AG10803 (cell line): ENCODE data around the gene BMP5.

ENCODE experiments used
- DNase-seq: peaks from one replicate; pipeline ENCODE4 v3.0.0; 2010; ENCODE audit warnings: low read depth
- H3K4me3 ChIP-seq: 2 replicates; pipeline ENCODE4 v1.5.1; 2011; ENCODE audit warnings: mild to moderate bottlenecking, low read length, control low read depth
- TF ChIP-seq, protein P1 (sequence below): conservative IDR thresholded peaks from 2 replicates; pipeline ENCODE4 v1.5.1; 2011; ENCODE audit warnings: mild to moderate bottlenecking, low read length, control low read depth, inconsistent platforms

The BMP5 gene

DNA sequence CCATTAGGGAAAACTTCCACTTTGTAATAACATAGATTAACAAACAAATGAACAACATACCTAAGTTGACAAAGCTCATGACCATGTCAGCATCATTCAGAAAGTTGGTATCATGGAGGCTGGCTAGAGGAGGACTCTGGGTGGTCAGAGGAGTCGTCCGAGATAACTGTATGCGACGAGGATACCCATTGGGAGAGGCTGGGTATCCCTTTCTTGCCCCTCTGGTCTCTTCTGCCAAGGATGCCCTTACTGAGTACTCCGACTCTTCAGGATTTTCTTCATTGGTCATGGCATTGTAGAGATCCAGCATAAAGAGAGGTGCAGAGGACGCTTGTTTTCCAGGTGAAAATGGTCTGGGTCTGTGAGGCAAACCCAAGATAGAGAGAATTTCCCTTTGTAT, 1.1 kb downstream of the BMP5 start:
- TF ChIP-seq, protein P1, sequence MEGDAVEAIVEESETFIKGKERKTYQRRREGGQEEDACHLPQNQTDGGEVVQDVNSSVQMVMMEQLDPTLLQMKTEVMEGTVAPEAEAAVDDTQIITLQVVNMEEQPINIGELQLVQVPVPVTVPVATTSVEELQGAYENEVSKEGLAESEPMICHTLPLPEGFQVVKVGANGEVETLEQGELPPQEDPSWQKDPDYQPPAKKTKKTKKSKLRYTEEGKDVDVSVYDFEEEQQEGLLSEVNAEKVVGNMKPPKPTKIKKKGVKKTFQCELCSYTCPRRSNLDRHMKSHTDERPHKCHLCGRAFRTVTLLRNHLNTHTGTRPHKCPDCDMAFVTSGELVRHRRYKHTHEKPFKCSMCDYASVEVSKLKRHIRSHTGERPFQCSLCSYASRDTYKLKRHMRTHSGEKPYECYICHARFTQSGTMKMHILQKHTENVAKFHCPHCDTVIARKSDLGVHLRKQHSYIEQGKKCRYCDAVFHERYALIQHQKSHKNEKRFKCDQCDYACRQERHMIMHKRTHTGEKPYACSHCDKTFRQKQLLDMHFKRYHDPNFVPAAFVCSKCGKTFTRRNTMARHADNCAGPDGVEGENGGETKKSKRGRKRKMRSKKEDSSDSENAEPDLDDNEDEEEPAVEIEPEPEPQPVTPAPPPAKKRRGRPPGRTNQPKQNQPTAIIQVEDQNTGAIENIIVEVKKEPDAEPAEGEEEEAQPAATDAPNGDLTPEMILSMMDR = no peak
- H3K4me3 ChIP-seq = no peak overlapping the region
- no peak for DNase-seq

DNA sequence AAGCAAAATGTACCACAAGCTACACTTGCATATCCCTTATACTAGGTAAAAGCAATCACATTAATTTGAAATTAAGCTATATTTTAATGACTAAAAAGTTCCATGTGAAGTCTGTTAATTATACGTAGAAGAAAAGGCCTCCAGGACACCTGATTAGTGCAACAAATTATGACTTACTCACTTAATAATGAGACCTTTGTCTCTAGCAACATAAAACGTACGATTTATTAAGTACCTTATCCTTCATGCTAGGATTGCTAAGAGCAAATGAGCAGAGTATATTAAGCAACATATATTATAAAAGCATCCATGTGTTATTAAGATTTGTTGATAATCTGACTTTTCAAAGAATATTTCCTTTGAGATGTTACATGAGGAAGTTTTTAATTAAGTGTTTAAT, 2.5 kb downstream of the BMP5 start:
- no peak for DNase-seq
- TF ChIP-seq, protein P1 = no peak
- no peak overlapping the region for H3K4me3 ChIP-seq

DNA sequence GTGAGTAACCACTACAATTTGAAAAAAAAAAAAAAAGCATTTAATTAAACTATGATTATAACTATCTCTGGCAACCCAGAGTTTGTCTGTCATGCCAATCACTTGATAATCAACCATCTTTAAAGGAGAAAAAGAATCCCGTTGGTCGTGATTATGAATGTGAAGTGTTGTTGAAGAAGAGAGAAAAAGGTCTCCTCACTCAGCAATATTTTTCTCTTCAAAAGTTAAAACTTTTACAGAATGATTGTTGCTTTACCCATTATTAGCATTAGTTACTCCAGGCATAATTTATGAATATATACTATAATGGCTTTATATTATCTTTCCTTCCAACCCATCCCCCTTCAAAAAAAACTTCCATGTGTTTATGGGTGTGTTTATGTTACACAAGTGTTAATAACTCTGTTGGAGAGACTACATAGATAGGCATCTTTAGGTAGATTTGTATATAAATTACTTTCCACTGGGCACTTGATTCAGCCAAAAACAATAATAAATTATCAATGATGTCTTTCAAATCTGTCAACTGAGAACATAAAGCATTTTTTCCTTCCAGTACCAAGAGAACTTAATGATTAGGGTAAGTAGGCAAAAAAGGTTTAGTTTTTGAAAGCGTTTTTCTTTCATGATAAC, 5.1 kb downstream of the BMP5 start:
- TF ChIP-seq, protein P1 = no peak
- DNase-seq = no peak

DNA sequence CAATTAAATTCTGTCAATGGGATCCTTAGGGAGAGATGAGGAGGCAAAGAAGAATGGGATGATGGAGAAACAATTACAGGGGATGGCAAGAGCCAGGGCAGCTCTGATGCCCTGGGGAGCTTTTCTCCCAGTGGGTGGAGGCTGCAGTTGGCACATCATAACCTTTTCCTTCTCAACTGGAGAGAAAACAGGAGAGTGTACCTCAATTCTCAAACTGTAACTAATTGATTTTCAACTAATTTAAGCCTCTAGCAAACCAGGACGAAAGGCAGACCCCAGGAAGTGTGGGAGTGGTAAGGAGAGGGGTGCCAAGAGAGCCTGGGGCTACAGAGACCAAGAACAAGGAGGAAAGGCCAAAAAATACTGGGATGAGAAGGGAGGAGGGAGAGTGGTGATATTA, 5.7 kb downstream of the BMP5 start:
- H3K4me3 ChIP-seq = no peak overlapping the region
- TF ChIP-seq, protein P1 = no peak
- no peak for DNase-seq

More for the DNA sequence above, 5.1 kb downstream of the BMP5 start:
- no peak overlapping the region for H3K4me3 ChIP-seq

DNA sequence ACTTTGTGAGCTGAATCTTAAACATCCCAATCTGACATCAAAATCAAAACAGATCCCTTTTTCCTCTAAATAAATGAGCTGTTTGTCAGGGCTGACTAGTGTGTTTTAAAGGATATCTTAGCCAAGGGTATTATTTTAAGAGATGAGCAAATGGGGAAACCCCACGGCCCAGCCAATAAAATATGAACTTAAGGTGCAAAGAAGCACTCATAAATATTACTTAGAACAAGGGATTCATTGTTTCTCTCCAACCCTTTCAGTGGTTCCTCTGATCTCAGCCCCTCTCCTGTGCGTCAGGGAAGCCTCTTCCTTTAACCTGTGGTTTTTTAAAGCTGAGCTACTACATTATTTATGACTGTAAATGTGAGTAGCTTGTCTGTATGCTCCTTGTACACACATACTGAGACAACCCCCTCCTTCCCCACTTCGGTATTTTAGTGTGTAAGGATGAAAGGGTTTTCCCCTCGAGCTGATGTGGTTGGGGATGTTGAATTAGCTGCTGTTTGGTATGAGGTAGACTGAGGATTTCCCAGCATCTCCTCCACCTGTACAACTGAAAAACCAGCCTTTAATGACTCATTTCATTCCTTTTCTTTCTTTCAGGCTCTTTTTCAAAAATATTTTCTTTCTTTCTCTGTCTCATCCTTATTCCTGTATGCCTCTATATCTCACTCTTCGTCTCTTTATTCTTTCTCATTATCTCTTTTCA, 6.5 kb downstream of the BMP5 start:
- H3K4me3 ChIP-seq = no peak overlapping the region
- DNase-seq = no peak

DNA sequence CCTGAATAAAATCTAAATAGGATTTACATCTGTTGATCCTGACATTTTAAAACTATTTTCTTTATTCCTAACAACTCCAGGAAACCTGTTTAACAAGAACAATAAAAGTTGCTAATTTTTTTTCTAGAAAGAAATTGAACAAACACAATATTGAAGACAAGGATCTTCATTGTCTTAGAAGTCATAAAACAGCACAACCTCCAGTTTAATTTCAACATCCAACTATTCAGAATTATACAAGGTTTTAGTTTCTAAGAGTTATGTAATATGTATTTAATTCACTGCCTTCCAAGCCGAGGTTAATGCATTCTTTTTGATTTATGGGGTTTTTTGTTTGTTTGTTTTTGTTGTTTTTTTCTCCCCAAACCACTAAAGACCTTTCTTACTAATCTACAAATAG, 7.2 kb downstream of the BMP5 start:
- TF ChIP-seq, protein P1 = no peak
- H3K4me3 ChIP-seq = no peak overlapping the region
- DNase-seq = no peak

More for the DNA sequence above, 6.5 kb downstream of the BMP5 start:
- TF ChIP-seq, protein P1 = no peak

DNA sequence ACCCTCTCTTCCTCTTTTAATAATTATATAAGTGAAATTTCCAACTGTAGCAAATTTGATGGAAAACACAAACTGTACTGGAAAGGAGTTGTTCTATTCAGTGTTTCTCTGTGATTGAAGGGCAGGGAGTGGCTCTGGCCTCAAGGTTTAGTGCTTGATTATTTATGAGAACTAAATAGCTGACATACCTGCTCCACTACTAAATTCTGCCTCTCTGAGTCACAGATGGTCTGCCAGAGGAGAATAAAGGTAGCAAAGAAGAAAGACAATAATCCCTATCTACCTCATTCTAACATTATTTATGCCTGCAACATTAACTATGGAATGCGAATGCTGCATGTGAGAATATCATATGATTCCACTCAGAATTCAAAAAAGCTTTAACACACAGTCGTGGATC, 9.3 kb downstream of the BMP5 start:
- TF ChIP-seq, protein P1 = no peak
- no peak overlapping the region for H3K4me3 ChIP-seq

More for the DNA sequence above, 9.3 kb downstream of the BMP5 start:
- DNase-seq = no peak
